ENCODE data around the gene CNTF. TPM values are rescaled to one million over a fixed set of nuclear protein-coding genes. Genes with fewer than 3 reads are reported as not detected.

CNTF gene
- total RNA-seq, 1 donor from 2014 or later, result 4.4 TPM

- Mint-ChIP-seq H3K9me3 (no peaks in the 10 kb centered on the region), H3K4me3 (no peak overlapping the region), H3K4me1 (peaks cover 9% of the 10 kb centered on the region), H3K27me3 (ENCODE audit: low read depth) (no peaks in the 10 kb centered on the region), H3K36me3 (ENCODE audit: low read depth) (peaks cover 19% of the 10 kb centered on the region), H3K27ac (ENCODE audit: unreplicated experiment) (no peak overlapping the region)
- no peak for DNase-seq (ENCODE audit: low read depth, low spot score)
- TF ChIP-seq CTCF (conservative IDR thresholded peaks at IDR 0.05), result no peak
Observed at GRCh38 chr11:58608331-58608730, 14.1 kb upstream of the CNTF start.

GRCh38 chr11:58609723-58610122 lies 12.7 kb upstream of the CNTF start:
- H3K27me3 Mint-ChIP-seq (ENCODE audit: low read depth), result no peaks in the 10 kb centered on the region
- no peaks in the 10 kb centered on the region for H3K9me3 Mint-ChIP-seq
- DNase-seq (ENCODE audit: low read depth, low spot score), result no peak
- no peak overlapping the region for H3K4me3 Mint-ChIP-seq
- peaks cover 22% of the 10 kb centered on the region for H3K36me3 Mint-ChIP-seq (ENCODE audit: low read depth)
- no peak overlapping the region for H3K27ac Mint-ChIP-seq (ENCODE audit: unreplicated experiment)
- peaks cover 8% of the 10 kb centered on the region for H3K4me1 Mint-ChIP-seq
- TF ChIP-seq CTCF (conservative IDR thresholded peaks at IDR 0.05), result no peak

GRCh38 chr11:58613228-58613627 lies 9.2 kb upstream of the CNTF start:
- Mint-ChIP-seq H3K4me3 (no peak overlapping the region), H3K9me3 (no peaks in the 10 kb centered on the region), H3K27ac (ENCODE audit: unreplicated experiment) (no peak overlapping the region), H3K27me3 (ENCODE audit: low read depth) (no peaks in the 10 kb centered on the region), H3K36me3 (ENCODE audit: low read depth) (peaks cover 30% of the 10 kb centered on the region), H3K4me1 (no peaks in the 10 kb centered on the region)
- TF ChIP-seq CTCF (conservative IDR thresholded peaks at IDR 0.05), result no peak
- DNase-seq (ENCODE audit: low read depth, low spot score), result no peak

GRCh38 chr11:58615559-58615958 lies 6.9 kb upstream of the CNTF start:
- H3K9me3 Mint-ChIP-seq, result no peaks in the 10 kb centered on the region
- no peak overlapping the region for H3K4me3 Mint-ChIP-seq
- TF ChIP-seq CTCF (conservative IDR thresholded peaks at IDR 0.05), result no peak
- no peaks in the 10 kb centered on the region for H3K4me1 Mint-ChIP-seq
- no peak for DNase-seq (ENCODE audit: low read depth, low spot score)
- H3K27ac Mint-ChIP-seq (ENCODE audit: unreplicated experiment), result no peak overlapping the region
- H3K27me3 Mint-ChIP-seq (ENCODE audit: low read depth), result no peaks in the 10 kb centered on the region
- peaks cover 33% of the 10 kb centered on the region for H3K36me3 Mint-ChIP-seq (ENCODE audit: low read depth)

GRCh38 chr11:58616594-58616993 lies 5.9 kb upstream of the CNTF start:
- H3K4me3 Mint-ChIP-seq, result no peak overlapping the region

More at GRCh38 chr11:58616594-58616993, 5.9 kb upstream of the CNTF start:
- TF ChIP-seq CTCF (conservative IDR thresholded peaks at IDR 0.05), result no peak
- no peak overlapping the region for H3K27ac Mint-ChIP-seq (ENCODE audit: unreplicated experiment)
- no peaks in the 10 kb centered on the region for H3K4me1 Mint-ChIP-seq
- H3K36me3 Mint-ChIP-seq (ENCODE audit: low read depth), result peaks cover 28% of the 10 kb centered on the region
- no peaks in the 10 kb centered on the region for H3K9me3 Mint-ChIP-seq
- DNase-seq (ENCODE audit: low read depth, low spot score), result no peak
- H3K27me3 Mint-ChIP-seq (ENCODE audit: low read depth), result no peaks in the 10 kb centered on the region
